ENCODE data around the gene WNT7B.

The WNT7B gene

DNA sequence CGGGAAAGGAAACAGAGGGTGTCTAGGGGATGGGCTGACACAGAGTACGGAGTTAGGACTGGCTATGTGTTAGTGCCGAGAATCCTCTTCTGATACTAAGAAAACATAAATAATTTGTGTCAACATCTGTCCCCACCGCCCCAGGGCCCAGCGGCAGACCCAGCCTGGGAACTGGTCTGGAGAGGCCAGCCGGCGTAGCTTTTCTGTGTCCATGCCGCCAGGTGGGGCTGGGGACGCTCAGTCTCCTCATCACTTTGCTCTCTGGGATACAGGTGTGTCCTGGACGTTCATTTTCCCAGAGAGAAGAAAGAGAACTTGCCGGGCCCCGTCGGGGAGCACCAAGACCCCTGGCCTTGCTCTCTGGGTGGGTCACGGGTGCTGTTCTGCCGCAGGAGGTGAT lies 54.7 kb downstream of the WNT7B start:
- Mint-ChIP-seq H3K27me3 (peaks cover 17% of the 10 kb centered on the region), H3K9me3 (no peaks in the 10 kb centered on the region), H3K36me3 (ENCODE audit: low read depth) (no peaks in the 10 kb centered on the region), H3K4me1 (ENCODE audit: low read depth) (no peaks in the 10 kb centered on the region), H3K4me3 (no peak overlapping the region), H3K27ac (no peak overlapping the region)
- intact Hi-C loops (cut with micrococcal nuclease): no loop called here

DNA sequence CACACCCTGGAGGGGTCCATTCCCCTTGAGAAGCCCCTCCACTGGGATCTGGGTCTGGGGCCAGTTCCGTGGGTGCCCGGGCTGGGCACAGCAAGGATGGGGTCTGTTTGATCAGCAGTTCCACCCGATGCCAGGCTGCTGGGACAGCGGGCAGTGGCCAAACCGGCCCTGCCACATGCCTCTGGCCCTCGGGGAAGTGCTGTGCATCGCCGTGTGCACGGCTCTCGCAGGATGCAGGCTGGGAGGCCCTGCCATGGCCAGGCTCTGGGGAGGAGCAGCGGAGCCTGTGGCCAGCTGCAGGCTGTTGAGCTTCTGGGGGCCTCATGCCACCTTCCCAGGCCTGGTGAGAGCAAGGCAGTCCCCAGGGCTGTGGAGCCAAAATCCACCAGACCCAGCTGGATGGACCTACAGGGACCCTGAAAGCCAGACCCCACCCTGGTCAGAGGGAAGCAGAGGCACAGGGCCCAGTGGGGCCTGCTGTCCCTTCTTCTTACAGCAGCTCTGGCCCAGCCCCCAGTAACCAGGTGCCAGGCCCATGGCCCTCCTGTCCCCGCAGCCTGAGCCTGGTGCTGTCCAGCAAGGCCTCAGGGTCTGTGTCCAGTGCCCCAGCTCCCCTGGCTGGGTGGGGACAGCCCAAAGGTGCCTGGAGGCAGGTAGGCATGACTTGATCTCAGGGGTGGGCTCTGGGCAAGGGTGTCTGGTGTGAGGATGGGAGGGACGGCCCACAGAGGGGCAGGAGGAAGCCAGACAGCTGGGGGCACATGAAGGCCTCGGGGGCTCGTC lies 57.3 kb downstream of the WNT7B start:
- intact Hi-C loops (cut with micrococcal nuclease): no loop called here
- Mint-ChIP-seq H3K27ac (no peak overlapping the region), H3K36me3 (ENCODE audit: low read depth) (no peaks in the 10 kb centered on the region), H3K4me3 (no peak overlapping the region), H3K27me3 (peaks cover 17% of the 10 kb centered on the region), H3K4me1 (ENCODE audit: low read depth) (no peaks in the 10 kb centered on the region), H3K9me3 (peaks cover under 1% of the 10 kb centered on the region)

GRCh38 chr22:45918459-45919370 lies 58.2 kb downstream of the WNT7B start:
- no peaks in the 10 kb centered on the region for H3K4me1 Mint-ChIP-seq (ENCODE audit: low read depth)
- H3K27ac Mint-ChIP-seq: no peak overlapping the region
- no peak overlapping the region for H3K4me3 Mint-ChIP-seq
- H3K36me3 Mint-ChIP-seq (ENCODE audit: low read depth): no peaks in the 10 kb centered on the region
- intact Hi-C loops (cut with micrococcal nuclease): no loop called here
- peaks cover 10% of the 10 kb centered on the region for H3K9me3 Mint-ChIP-seq
- peaks cover 20% of the 10 kb centered on the region for H3K27me3 Mint-ChIP-seq

DNA sequence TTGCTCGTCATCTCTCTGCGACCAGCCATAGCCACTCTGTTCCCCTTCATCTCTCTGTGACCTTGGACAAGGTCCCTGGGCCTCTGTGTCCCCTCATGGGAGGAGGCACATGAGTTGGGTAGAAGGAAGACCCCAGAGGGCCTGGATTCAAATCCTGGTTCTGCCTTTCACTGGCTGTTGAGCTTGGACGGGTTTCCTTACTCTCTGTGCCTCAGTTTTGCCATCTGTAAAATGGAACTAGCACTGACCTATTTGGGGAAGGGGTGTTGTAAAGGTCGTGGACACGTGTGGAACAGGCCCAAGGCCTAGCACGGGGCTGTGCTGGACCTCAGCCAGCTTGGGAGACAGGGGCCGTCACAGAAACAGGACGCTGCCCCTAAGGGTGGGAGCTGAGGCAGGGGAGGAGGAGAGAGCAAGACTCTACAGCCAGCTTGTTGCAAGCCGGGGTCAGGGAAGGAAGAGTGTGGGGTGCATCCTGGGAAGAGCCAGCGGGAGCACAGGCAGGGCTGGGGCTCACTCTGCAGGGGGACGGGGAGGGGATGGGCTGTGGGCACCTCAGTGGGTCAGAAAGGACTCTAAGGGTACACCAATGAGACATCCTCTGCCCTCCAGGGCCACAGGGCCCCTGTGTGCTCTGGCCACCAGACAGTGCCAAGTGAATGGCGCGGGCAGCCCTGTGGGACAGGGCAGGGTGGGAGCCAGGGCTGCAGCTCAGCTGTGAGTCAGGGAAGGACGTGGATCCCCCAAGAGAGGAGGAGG lies 59.1 kb downstream of the WNT7B start:
- no peak overlapping the region for H3K27ac Mint-ChIP-seq
- intact Hi-C loops (cut with micrococcal nuclease): no loop called here
- H3K4me3 Mint-ChIP-seq: no peak overlapping the region
- no peaks in the 10 kb centered on the region for H3K4me1 Mint-ChIP-seq (ENCODE audit: low read depth)
- H3K36me3 Mint-ChIP-seq (ENCODE audit: low read depth): no peaks in the 10 kb centered on the region
- H3K9me3 Mint-ChIP-seq: peaks cover 10% of the 10 kb centered on the region
- peaks cover 22% of the 10 kb centered on the region for H3K27me3 Mint-ChIP-seq

DNA sequence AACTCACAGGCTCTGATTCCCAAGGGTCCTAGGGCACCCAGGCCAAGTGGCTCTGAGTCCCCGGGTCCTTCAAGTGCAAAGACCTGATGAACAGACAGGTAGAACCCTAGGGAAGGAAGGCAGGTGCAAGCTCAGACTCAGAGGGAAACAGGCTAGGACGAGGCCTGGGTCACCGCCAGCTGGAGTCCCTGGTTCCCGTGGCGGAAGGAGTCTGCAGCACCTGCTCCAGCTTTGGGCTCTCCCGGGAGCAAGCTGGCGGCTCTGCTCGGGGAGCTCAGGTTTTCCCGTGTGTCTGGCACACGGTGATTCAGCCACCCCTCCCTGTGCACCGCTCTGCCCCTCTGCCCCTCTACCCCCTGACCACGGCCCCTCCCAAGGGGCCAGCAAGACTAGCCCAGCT lies 59.8 kb downstream of the WNT7B start:
- Mint-ChIP-seq H3K4me1 (ENCODE audit: low read depth) (peaks cover 6% of the 10 kb centered on the region), H3K4me3 (no peak overlapping the region), H3K36me3 (ENCODE audit: low read depth) (no peaks in the 10 kb centered on the region), H3K9me3 (peaks cover 10% of the 10 kb centered on the region), H3K27ac (no peak overlapping the region), H3K27me3 (peaks cover 22% of the 10 kb centered on the region)
- intact Hi-C loops (cut with micrococcal nuclease): no loop called here

DNA sequence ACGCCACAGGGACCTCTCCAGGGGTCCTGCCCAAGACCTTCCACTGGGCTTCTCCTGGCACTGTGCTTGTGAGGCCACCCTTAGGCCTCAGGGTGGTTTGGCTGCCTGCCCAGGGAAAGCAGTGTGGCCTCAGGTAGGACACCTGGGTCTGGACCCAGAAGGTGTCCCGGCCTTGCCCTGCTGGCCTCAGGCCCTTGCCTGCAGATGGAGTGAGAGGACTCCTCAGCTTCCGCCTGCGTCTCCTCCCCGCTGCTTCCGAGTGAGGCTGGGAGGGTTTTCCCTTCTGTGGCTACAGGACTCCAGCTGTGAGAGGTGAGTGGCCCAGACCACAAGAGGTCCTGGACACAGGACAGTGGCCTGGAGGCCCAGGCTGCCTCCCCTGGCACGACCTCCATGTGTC lies 60.4 kb downstream of the WNT7B start:
- Mint-ChIP-seq H3K36me3 (ENCODE audit: low read depth) (no peaks in the 10 kb centered on the region), H3K27me3 (peaks cover 24% of the 10 kb centered on the region), H3K9me3 (peaks cover 10% of the 10 kb centered on the region), H3K27ac (no peak overlapping the region), H3K4me3 (no peak overlapping the region), H3K4me1 (ENCODE audit: low read depth) (peaks cover 12% of the 10 kb centered on the region)
- intact Hi-C loops (cut with micrococcal nuclease): no loop called here

GRCh38 chr22:45915841-45916240 lies 61.1 kb downstream of the WNT7B start:
- Mint-ChIP-seq H3K27me3 (peaks cover 25% of the 10 kb centered on the region), H3K27ac (no peak overlapping the region), H3K4me1 (ENCODE audit: low read depth) (peaks cover 15% of the 10 kb centered on the region), H3K4me3 (no peak overlapping the region), H3K9me3 (peaks cover 10% of the 10 kb centered on the region), H3K36me3 (ENCODE audit: low read depth) (no peaks in the 10 kb centered on the region)
- intact Hi-C loops (cut with micrococcal nuclease): no loop called here

GRCh38 chr22:45915151-45915550 lies 61.8 kb downstream of the WNT7B start:
- Mint-ChIP-seq H3K27ac (no peak overlapping the region), H3K4me1 (ENCODE audit: low read depth) (peaks cover 15% of the 10 kb centered on the region), H3K27me3 (peaks cover 26% of the 10 kb centered on the region), H3K4me3 (no peak overlapping the region), H3K36me3 (ENCODE audit: low read depth) (no peaks in the 10 kb centered on the region), H3K9me3 (peaks cover 10% of the 10 kb centered on the region)
- intact Hi-C loops (cut with micrococcal nuclease): no loop called here

DNA sequence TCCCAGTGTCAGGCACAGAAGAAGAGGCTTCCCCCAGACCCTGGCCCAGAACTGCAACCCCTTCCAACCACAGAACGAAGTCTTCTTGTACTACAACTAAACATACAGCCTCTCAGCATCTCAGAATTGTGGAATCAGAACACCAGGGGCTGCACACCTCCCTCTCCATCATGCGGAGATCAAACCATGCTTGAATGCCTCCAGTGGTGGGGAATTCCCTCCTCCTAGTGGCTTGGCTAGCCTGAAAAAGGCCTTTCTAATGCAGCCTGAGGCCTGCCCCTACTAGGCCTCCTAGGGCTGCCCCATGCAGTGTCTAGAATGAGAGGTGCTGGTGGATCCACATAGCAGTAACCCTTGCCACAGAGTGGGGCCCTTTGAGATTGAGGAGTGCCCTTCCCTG lies 62.7 kb downstream of the WNT7B start:
- no peak overlapping the region for H3K27ac Mint-ChIP-seq
- peaks cover 15% of the 10 kb centered on the region for H3K4me1 Mint-ChIP-seq (ENCODE audit: low read depth)
- no peaks in the 10 kb centered on the region for H3K36me3 Mint-ChIP-seq (ENCODE audit: low read depth)
- H3K9me3 Mint-ChIP-seq: peaks cover 10% of the 10 kb centered on the region
- intact Hi-C loops (cut with micrococcal nuclease): no loop called here
- no peak overlapping the region for H3K4me3 Mint-ChIP-seq
- peaks cover 26% of the 10 kb centered on the region for H3K27me3 Mint-ChIP-seq

GRCh38 chr22:45912910-45913309 lies 64.1 kb downstream of the WNT7B start:
- intact Hi-C loops (cut with micrococcal nuclease): no loop called here
- Mint-ChIP-seq H3K27ac (no peak overlapping the region), H3K36me3 (ENCODE audit: low read depth) (no peaks in the 10 kb centered on the region), H3K4me1 (ENCODE audit: low read depth) (peaks cover 15% of the 10 kb centered on the region), H3K27me3 (peaks cover 17% of the 10 kb centered on the region), H3K9me3 (peaks cover 10% of the 10 kb centered on the region), H3K4me3 (no peak overlapping the region)

DNA sequence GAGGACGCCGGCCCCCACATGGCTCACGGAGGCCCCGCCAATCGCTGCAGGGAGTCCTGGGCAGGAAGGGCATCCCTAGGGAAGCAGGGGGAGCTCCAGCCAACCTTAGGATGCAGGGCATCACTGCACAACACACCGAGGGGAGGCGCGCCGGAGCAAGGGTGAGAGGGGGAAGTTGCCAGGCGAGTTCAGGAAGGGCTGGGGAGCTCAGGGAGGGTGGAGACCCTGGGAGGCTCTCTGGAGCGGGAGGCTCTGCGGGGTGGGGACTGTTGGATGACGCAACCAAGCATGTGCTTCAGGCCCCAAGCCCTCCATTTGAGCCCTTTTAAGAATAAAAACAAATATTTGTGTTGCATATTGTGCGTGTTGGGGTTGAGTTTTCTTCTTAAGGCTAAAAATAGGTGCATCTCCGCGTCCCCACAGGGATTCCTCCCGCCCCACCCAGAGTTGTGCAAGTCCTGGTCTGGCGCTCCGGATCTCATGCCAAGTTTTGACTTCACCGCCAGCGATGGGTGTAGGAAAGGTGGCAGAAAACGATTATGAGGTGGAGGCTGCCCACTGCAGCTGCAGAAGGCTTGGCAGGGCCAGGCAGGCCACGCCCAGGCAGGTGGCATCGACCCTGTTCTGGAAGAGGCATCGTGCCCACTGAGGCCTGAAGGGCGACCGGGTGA lies 65.2 kb downstream of the WNT7B start:
- H3K27me3 Mint-ChIP-seq: peaks cover 13% of the 10 kb centered on the region
- no peak overlapping the region for H3K4me3 Mint-ChIP-seq
- intact Hi-C loops (cut with micrococcal nuclease): no loop called here
- peak overlapping the region; percentile 11 for H3K27ac Mint-ChIP-seq
- H3K4me1 Mint-ChIP-seq (ENCODE audit: low read depth): peaks cover 15% of the 10 kb centered on the region
- H3K36me3 Mint-ChIP-seq (ENCODE audit: low read depth): no peaks in the 10 kb centered on the region
- H3K9me3 Mint-ChIP-seq: peaks cover 10% of the 10 kb centered on the region

DNA sequence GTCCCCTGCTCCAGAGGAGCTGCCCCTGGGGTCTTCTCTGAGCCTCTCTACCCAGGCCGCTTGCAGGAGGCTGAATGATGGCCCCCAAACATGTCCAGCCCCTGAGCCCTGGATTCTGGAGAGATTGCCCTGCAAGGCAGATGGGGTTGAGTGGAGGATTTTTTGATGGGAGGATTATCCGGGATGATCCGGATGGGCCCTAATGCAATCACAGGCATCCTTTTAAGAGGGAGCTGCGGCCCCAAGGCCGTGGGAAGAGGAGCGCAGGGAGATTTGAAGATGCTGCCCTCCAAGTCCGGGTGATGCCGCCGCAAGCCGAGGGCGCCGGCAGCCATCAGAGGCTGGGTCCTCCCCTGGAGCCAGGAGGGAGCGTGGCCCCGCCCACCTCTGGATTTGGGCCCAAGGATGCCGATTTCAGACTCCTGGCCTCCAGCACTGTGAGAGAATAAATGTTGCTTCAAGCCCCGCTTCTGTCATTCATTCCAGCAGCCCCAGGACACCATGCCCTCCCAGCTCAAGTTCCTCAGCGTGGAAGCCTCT lies 66.0 kb downstream of the WNT7B start:
- H3K27me3 Mint-ChIP-seq: peaks cover 13% of the 10 kb centered on the region
- H3K4me3 Mint-ChIP-seq: no peak overlapping the region
- intact Hi-C loops (cut with micrococcal nuclease): no loop called here
- no peaks in the 10 kb centered on the region for H3K36me3 Mint-ChIP-seq (ENCODE audit: low read depth)
- no peak overlapping the region for H3K27ac Mint-ChIP-seq
- H3K9me3 Mint-ChIP-seq: peaks cover 10% of the 10 kb centered on the region
- H3K4me1 Mint-ChIP-seq (ENCODE audit: low read depth): peaks cover 15% of the 10 kb centered on the region

DNA sequence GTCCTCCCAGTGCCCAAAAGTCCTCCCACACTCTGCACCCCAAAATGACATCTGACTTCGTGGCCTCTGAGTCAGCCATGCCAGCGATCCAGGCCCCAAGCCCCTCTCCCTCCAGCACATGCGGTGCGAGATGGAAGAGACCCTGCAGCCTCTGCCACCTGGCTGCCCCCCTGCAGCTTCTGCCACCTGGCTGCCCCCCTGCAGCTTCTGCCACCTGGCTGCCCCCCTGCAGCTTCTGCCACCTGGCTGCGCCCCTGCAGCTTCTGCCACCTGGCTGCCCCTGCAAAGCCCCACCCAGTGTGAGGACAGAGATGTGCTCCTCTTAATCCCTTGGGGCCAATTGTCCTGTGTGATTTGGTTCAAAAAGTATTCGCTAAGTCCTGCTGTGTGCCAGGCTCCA lies 68.0 kb downstream of the WNT7B start:
- Mint-ChIP-seq H3K4me3 (no peak overlapping the region), H3K27me3 (peaks cover 28% of the 10 kb centered on the region), H3K4me1 (ENCODE audit: low read depth) (peaks cover 15% of the 10 kb centered on the region), H3K36me3 (ENCODE audit: low read depth) (no peaks in the 10 kb centered on the region), H3K27ac (no peak overlapping the region), H3K9me3 (peaks cover 2% of the 10 kb centered on the region)
- intact Hi-C loops (cut with micrococcal nuclease): no loop called here
